MM.1S (cell line): ENCODE measurements around the gene MYO6.

Source experiments
- DNase-seq: peaks from one replicate; pipeline ENCODE4 v3.0.0-alpha.2; 2015
- H2AFZ ChIP-seq: fragments of 300-600 bp; sonication (generic); 2 replicates; pipeline ENCODE4 v1.6.0; 2016; ENCODE audit warnings: antibody characterized with exemption, low read length
- H3F3A ChIP-seq: fragments of 300-600 bp; sonication (generic); 2 replicates; pipeline ENCODE4 v1.6.1; 2016; ENCODE audit warnings: mild to moderate bottlenecking, antibody characterized with exemption, low read length, moderate library complexity, mixed read lengths; ENCODE audit not compliant: insufficient read depth
- H3K27ac ChIP-seq: fragments of 300-600 bp; sonication (generic); 2 replicates; pipeline ENCODE4 v1.5.1; 2016; ENCODE audit warnings: mild to moderate bottlenecking, low read length
- H3K27me3 ChIP-seq: fragments of 300-600 bp; sonication (generic); replicated peaks from 2 replicates; pipeline ENCODE4 v1.6.0; 2016; ENCODE audit warnings: low read length; ENCODE audit not compliant: insufficient read depth
- H3K36me3 ChIP-seq: fragments of 300-600 bp; sonication (generic); replicated peaks from 2 replicates; pipeline ENCODE4 v1.6.1; 2016; ENCODE audit warnings: mild to moderate bottlenecking, low read length, mixed read lengths; ENCODE audit not compliant: insufficient read depth
- H3K4me1 ChIP-seq: fragments of 300-600 bp; sonication (generic); 2 replicates; pipeline ENCODE4 v1.6.1; 2016; ENCODE audit warnings: low read length, mixed read lengths
- H3K4me2 ChIP-seq: fragments of 300-600 bp; sonication (generic); 2 replicates; pipeline ENCODE4 v1.6.0; 2016; ENCODE audit warnings: low read depth, low read length
- H3K4me3 ChIP-seq: fragments of 300-600 bp; sonication (generic); 2 replicates; pipeline ENCODE4 v1.5.1; 2016; ENCODE audit warnings: low read length, mixed read lengths
- H3K79me2 ChIP-seq: fragments of 300-600 bp; sonication (generic); 2 replicates; pipeline ENCODE4 v1.6.1; 2016; ENCODE audit warnings: mixed run types, low read length, mixed read lengths
- H3K9ac ChIP-seq: fragments of 300-600 bp; sonication (generic); 2 replicates; pipeline ENCODE4 v1.6.1; 2016; ENCODE audit warnings: low read length, mixed read lengths
- H3K9me2 ChIP-seq: fragments of 300-600 bp; sonication (generic); replicated peaks from 2 replicates; pipeline ENCODE4 v1.6.1; 2016; ENCODE audit warnings: mild to moderate bottlenecking, low read length, mixed read lengths; ENCODE audit not compliant: insufficient read depth
- H3K9me3 ChIP-seq: fragments of 300-600 bp; sonication (generic); replicated peaks from 2 replicates; pipeline ENCODE4 v1.6.1; 2016; ENCODE audit warnings: mild to moderate bottlenecking, low read length, mixed read lengths; ENCODE audit not compliant: insufficient read depth
- H4K20me1 ChIP-seq: fragments of 300-600 bp; sonication (generic); 2 replicates; pipeline ENCODE4 v1.6.1; 2016; ENCODE audit warnings: mild to moderate bottlenecking, low read length, moderate library complexity, mixed read lengths; ENCODE audit not compliant: insufficient read depth
- EZH2 ChIP-seq: fragments of 300-600 bp; sonication (generic); optimal IDR thresholded peaks from 2 replicates; pipeline ENCODE3; 2017; ENCODE audit warnings: low read depth, mild to moderate bottlenecking, antibody characterized with exemption, low read length, mixed read lengths
- EZH2phosphoT487 ChIP-seq: fragments of 300-600 bp; sonication (generic); IDR thresholded peaks from 2 replicates; pipeline ENCODE4 v1.6.1; 2018; ENCODE audit warnings: antibody characterized with exemption, low read length
- TF ChIP-seq, protein P1 (sequence below): fragments of 300-600 bp; sonication (generic); IDR thresholded peaks from 2 replicates; pipeline ENCODE4 v1.5.1; 2016; ENCODE audit warnings: antibody characterized with exemption, low read length, mixed read lengths

Gene MYO6

DNA sequence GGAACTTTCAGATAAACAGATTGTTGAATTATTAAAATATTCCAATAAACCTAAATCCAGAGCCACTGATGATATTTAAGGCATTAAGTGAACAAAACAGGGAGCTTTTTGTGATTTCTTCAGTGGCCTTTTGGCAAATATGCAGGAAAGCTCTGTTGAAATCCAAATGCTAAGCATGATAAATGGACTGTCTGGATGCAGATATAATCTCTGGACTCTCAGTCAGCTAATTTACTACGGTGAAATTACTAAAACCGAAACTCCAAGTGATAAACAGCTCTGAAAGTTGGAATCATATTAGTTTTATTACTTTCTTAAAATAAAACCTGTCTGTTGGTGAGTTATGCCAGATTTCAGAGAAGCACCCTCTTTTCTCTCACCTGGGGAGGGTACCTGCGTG, 203.1 kb downstream of the MYO6 start:
- Histone ChIP-seq H3K27ac (no peak overlapping the region), H3K9ac (no peak overlapping the region), H4K20me1 (no peaks in the 10 kb centered on the region), H3K79me2 (no peaks in the 10 kb centered on the region), H3K4me3 (no peak overlapping the region), H2AFZ (no peak overlapping the region), H3F3A (no peaks in the 10 kb centered on the region), H3K9me2 (no peaks in the 10 kb centered on the region), H3K4me2 (no peak overlapping the region), H3K36me3 (no peaks in the 10 kb centered on the region), H3K9me3 (no peaks in the 10 kb centered on the region), H3K27me3 (no peaks in the 10 kb centered on the region), H3K4me1 (no peaks in the 10 kb centered on the region)
- DNase-seq, result no peak
- no peak for TF ChIP-seq EZH2
- TF ChIP-seq EZH2phosphoT487, result no peak
- TF ChIP-seq, protein P1, sequence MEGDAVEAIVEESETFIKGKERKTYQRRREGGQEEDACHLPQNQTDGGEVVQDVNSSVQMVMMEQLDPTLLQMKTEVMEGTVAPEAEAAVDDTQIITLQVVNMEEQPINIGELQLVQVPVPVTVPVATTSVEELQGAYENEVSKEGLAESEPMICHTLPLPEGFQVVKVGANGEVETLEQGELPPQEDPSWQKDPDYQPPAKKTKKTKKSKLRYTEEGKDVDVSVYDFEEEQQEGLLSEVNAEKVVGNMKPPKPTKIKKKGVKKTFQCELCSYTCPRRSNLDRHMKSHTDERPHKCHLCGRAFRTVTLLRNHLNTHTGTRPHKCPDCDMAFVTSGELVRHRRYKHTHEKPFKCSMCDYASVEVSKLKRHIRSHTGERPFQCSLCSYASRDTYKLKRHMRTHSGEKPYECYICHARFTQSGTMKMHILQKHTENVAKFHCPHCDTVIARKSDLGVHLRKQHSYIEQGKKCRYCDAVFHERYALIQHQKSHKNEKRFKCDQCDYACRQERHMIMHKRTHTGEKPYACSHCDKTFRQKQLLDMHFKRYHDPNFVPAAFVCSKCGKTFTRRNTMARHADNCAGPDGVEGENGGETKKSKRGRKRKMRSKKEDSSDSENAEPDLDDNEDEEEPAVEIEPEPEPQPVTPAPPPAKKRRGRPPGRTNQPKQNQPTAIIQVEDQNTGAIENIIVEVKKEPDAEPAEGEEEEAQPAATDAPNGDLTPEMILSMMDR, result no peak

DNA sequence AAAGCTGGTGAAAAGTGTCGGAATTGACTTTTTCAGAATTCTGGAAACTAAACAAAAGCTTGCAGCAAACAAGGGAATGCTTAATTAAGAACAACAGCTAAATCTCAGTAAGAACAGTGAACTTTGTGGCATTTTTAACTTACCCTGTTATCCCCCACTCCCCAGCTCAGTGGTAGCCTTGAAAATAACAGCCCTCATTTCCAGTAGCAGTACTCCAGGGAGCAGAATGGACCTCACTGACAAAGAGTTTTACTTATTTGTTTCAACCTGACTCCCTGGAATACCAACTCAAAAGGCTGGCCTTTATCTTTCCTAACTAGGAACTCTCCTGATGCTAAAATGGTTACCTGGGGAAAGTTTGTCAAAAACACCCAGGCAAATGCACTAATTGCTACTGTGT, 214.5 kb downstream of the MYO6 start:
- H2AFZ ChIP-seq, result no peak overlapping the region
- no peak overlapping the region for H3K27ac ChIP-seq
- TF ChIP-seq, protein P1, result no peak
- no peak for TF ChIP-seq EZH2phosphoT487
- no peak for TF ChIP-seq EZH2
- no peaks in the 10 kb centered on the region for H3F3A ChIP-seq
- no peaks in the 10 kb centered on the region for H3K9me3 ChIP-seq
- H3K9me2 ChIP-seq, result no peaks in the 10 kb centered on the region
- H4K20me1 ChIP-seq, result no peaks in the 10 kb centered on the region
- no peaks in the 10 kb centered on the region for H3K27me3 ChIP-seq
- no peak for DNase-seq
- no peaks in the 10 kb centered on the region for H3K79me2 ChIP-seq
- no peak overlapping the region for H3K4me3 ChIP-seq
- no peaks in the 10 kb centered on the region for H3K36me3 ChIP-seq
- no peak overlapping the region for H3K4me2 ChIP-seq
- no peak overlapping the region for H3K9ac ChIP-seq
- H3K4me1 ChIP-seq, result no peaks in the 10 kb centered on the region

DNA sequence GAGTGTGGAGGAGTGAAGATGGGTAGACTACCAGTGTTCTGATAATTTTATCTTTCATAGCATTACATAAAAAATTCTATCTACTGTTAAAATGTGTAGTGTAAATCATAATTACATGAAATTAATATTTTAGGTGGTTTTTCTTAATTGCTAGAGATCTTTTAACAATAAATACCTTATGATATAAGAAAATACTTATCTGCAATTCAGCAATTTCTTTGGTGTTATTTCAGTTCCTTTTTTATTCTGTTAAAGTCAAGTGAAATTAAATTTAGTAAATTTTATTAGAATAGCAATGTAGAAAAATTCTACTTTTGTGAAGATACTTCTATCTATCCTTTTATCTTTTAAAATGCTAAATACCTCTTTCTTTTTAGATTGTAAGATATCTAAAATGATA, 219.1 kb downstream of the MYO6 start:
- Histone ChIP-seq H3K9me2 (no peaks in the 10 kb centered on the region), H3K79me2 (no peaks in the 10 kb centered on the region), H3K4me3 (no peak overlapping the region), H3K27ac (no peak overlapping the region), H3F3A (no peaks in the 10 kb centered on the region), H3K4me2 (no peak overlapping the region), H2AFZ (no peak overlapping the region), H4K20me1 (no peaks in the 10 kb centered on the region), H3K9ac (no peak overlapping the region), H3K9me3 (no peaks in the 10 kb centered on the region), H3K36me3 (no peaks in the 10 kb centered on the region), H3K4me1 (no peaks in the 10 kb centered on the region), H3K27me3 (no peaks in the 10 kb centered on the region)
- no peak for TF ChIP-seq EZH2
- TF ChIP-seq EZH2phosphoT487, result no peak
- TF ChIP-seq, protein P1, result no peak
- no peak for DNase-seq
